MM.1S (cell line): Measurements from ENCODE around the gene GNPTG.

Experiments
- EZH2 ChIP-seq: fragments of 300-600 bp; sonication (generic); optimal IDR thresholded peaks from 2 replicates; pipeline ENCODE3; 2017; ENCODE audit warnings: low read depth, mild to moderate bottlenecking, antibody characterized with exemption, low read length, mixed read lengths
- TF ChIP-seq, protein P1 (sequence below): fragments of 300-600 bp; sonication (generic); IDR thresholded peaks from 2 replicates; pipeline ENCODE4 v1.5.1; 2016; ENCODE audit warnings: antibody characterized with exemption, low read length, mixed read lengths

GRCh38 chr16:1333149-1333812, 18.4 kb upstream of the GNPTG start, which contains the start of gene BAIAP3:
- TF ChIP-seq, protein P1, sequence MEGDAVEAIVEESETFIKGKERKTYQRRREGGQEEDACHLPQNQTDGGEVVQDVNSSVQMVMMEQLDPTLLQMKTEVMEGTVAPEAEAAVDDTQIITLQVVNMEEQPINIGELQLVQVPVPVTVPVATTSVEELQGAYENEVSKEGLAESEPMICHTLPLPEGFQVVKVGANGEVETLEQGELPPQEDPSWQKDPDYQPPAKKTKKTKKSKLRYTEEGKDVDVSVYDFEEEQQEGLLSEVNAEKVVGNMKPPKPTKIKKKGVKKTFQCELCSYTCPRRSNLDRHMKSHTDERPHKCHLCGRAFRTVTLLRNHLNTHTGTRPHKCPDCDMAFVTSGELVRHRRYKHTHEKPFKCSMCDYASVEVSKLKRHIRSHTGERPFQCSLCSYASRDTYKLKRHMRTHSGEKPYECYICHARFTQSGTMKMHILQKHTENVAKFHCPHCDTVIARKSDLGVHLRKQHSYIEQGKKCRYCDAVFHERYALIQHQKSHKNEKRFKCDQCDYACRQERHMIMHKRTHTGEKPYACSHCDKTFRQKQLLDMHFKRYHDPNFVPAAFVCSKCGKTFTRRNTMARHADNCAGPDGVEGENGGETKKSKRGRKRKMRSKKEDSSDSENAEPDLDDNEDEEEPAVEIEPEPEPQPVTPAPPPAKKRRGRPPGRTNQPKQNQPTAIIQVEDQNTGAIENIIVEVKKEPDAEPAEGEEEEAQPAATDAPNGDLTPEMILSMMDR, result no peak
- no peak for TF ChIP-seq EZH2
